C4-2B (cell line): ENCODE data around the gene PRICKLE3.

Experiments
- H3K27ac ChIP-seq: fragments of 450-650 bp; 2 replicates; pipeline ENCODE4 v1.5.1; 2017
- ZFX ChIP-seq: fragments of 450-650 bp; IDR thresholded peaks from 2 replicates; pipeline ENCODE4 v1.6.1; 2017
- TF ChIP-seq, protein P1 (sequence below): fragments of 450-650 bp; conservative IDR thresholded peaks from 2 replicates; pipeline ENCODE4 v1.5.1; 2017; ENCODE audit warnings: mild to moderate bottlenecking

PRICKLE3 gene

DNA sequence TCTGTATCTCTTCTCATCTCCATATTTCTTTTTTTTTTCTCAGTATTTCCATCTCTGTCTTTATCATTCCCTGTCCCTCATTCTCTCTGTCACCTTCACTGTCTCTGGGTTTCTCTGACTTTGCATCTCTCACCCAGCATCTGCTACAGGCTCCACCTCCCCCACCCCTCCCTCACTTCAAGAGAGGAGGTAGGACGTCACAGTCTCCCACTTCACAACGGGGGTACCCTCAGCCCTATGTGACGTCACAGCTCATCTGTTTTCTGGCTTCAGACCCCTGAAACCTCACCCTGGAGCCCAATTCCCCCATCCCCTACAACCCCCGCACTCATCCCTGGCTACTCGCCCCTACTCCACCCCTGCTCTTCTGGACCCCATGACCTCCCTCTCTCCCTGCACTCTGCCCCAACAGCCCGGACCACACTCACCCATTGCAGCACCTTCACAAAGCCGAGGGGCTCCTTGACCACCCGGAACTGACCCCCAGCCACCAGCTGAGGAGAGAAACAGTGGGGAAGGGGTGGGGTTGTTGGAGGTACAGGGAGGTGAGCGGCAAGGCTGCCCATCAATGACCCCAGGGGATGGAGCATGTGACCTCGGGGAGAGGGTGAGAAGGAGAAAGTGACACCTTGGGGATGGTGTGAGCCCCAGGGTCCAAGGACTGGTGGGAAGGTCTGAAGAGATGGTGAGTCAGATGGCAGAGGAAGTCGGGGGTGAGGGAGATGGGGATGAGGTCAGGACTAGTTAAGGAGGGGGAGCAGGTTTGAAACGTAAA is 12.6 kb upstream of the PRICKLE3 start:
- H3K27ac ChIP-seq = no peak overlapping the region
- TF ChIP-seq, protein P1, sequence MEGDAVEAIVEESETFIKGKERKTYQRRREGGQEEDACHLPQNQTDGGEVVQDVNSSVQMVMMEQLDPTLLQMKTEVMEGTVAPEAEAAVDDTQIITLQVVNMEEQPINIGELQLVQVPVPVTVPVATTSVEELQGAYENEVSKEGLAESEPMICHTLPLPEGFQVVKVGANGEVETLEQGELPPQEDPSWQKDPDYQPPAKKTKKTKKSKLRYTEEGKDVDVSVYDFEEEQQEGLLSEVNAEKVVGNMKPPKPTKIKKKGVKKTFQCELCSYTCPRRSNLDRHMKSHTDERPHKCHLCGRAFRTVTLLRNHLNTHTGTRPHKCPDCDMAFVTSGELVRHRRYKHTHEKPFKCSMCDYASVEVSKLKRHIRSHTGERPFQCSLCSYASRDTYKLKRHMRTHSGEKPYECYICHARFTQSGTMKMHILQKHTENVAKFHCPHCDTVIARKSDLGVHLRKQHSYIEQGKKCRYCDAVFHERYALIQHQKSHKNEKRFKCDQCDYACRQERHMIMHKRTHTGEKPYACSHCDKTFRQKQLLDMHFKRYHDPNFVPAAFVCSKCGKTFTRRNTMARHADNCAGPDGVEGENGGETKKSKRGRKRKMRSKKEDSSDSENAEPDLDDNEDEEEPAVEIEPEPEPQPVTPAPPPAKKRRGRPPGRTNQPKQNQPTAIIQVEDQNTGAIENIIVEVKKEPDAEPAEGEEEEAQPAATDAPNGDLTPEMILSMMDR = no peak
- TF ChIP-seq ZFX = no peak

DNA sequence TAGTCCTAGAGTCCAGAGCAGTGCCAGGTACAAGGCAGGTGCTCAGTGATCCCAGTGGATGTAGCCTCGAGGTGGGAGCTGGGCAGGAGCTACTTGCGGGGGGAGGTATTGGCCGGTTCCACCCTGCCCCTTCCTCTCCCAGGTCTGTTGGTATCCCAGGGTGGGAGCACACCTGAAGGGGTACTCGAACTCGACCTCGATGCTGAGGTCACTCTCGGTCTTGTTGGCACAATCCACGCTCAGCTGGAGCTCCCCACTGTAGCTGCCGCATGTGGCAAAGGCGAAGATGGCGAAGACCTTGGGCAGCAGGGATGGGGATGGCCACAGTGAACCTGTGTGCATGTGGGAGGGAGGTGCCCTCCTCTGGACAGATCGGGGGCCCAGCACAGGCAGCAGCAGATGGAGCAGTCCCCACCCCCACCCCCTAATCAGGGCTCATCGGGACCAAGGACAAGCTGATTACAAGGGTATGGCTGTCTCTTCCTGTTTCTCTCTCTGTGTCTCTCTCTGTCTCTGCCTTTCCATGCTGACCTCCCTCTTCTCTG is 11.4 kb upstream of the PRICKLE3 start:
- H3K27ac ChIP-seq = no peak overlapping the region
- TF ChIP-seq, protein P1 = no peak
- TF ChIP-seq ZFX = no peak

DNA sequence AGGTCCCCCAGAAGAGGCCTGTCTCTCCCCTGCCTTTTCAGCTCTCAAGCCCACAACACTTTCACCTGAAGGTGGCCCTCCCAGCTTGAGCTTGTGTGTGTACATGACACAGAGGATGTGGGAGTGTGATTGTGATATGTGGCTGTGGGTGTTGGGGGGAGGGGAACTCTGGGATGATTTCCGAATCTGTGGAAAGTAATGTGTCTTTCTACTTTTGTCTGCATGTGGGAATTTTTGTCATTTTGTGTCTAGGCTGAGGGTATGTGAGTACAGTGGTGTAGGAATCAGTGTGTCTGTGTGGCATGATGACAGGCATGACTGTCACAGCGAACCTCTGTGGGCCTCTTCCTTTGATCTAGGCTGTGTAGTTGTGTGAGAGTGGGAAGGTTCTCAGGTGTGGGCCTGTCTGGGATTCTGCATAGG is 7.4 kb upstream of the PRICKLE3 start:
- TF ChIP-seq, protein P1 = no peak
- no peak for TF ChIP-seq ZFX
- no peak overlapping the region for H3K27ac ChIP-seq

DNA sequence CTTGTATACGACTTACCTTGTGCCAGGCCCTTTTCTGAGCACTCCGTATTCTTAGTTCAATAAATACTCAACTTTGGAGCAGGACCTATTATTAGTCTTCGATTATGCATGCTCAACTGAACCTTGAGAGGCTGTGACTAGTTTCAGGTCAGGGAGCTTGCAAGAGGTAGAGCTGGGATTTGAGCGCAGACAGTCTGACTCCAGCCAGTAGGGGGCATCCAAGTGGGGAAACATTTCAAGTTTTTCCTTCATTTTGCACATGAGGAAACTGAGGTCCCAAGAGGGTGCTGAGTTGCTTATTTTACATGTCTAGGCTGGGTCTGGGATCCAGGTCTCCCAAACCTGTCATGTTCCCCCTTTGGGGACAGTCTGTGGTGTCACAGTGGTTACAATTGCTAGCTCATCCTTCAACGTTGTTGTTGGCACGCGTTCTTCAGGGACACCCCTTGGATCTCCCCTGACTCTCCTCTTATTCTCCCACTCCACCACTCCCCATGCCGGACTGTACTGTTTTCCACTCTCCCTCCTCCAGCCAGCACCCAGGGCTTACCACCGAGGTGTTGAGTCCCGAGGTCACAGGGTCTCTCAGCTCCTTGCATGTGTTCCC is 6.7 kb upstream of the PRICKLE3 start:
- H3K27ac ChIP-seq = no peak overlapping the region
- TF ChIP-seq, protein P1 = peak; percentile 73
- no peak for TF ChIP-seq ZFX

DNA sequence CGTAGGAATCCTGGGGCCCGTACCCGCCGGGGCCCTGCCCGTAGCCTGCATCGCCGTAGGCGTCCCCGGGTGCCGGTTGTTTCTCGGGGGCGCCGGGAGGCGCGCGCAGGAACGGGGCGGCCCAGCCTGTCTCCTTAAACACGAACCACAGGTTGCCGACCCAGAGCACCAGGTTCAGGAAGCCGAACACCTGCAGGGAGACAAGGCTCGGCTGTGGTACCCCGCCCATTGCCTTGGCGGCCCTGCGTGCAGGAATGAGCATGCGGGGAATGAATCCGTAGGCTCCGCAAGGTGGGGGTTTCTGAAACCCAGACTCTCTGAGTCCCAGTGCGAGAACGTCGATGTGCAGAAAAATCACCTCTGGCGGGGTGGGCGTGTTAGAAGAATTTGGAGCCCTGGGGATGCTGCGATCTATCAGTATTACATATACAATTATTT is 5.4 kb upstream of the PRICKLE3 start:
- TF ChIP-seq ZFX = peak; percentile 76
- TF ChIP-seq, protein P1 = no peak
- peak overlapping the region; percentile 88 for H3K27ac ChIP-seq

DNA sequence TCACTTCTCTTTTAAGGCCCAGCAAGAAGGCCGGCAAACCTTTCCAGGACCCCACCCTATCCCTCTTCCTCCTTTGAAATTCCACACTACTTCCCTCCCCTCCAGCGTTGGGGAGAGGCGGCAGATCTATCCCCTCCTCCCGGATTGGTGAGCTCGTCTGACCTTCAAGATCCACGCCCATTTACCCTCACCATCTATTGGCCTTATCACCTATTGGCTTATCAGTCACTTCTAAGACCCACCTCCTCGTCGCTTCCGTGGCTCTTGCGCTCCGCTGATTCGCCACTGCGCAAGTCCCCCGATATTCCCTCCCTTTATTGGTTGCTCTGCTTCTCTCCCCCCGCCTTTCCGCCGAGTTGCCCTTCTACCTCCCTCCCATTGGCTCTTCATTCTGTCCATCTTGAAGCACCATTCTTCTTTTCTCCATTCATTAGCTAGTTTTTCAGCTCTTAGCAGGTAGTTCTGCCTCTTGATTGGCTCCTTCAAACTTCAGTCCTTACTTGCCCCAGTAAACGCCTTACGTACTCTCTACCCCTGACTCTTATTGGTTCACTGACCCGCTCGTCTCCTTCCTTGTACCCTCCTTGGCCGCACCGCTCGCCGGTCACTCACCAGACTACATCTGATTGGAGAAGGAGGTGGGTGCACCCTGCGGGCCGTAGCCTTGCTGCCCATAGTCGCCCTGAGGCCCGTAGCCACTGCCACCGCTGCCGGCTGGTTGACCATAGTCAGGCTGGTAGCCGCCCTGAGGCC is 4.8 kb upstream of the PRICKLE3 start:
- TF ChIP-seq ZFX = no peak
- TF ChIP-seq, protein P1 = no peak

More for the DNA sequence above, 4.8 kb upstream of the PRICKLE3 start:
- H3K27ac ChIP-seq = peak overlapping the region; percentile 88
